ENCODE data around the gene PTPRN2. TPM values are rescaled to one million over a fixed set of nuclear protein-coding genes. Genes with fewer than 3 reads are reported as not detected.
"Not testable (repeated sequence)": the region's sequence is repeated elsewhere in the genome, so short reads cannot be mapped to it uniquely, and the experiment has no call there.

The PTPRN2 gene
- total RNA-seq, 2 donors from 2014 or later: 30.3 to 40.7 TPM

DNA sequence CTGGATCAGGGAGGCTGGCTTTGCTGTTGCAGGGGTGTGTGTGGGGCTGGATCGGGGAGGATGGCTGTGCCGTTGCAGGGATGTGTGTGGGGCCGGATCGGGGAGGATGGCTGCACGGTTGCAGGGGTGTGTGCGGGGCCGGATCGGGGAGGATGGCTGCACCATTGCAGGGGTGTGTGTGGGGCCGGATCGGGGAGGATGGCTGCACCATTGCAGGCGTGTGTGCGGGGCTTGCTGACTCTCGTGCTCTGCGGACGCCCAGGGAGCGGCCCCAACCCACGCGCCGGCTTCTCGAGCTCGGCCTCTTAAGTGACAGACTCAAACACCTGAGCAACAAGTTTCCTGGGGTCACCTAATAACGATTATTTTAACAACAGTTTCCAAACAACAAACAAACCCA, 732.6 kb downstream of the PTPRN2 start:
- ATAC-seq (no peak), DNase-seq (no peak)
- intact Hi-C loops (cut with DNase I, micrococcal nuclease): no loop called here

DNA sequence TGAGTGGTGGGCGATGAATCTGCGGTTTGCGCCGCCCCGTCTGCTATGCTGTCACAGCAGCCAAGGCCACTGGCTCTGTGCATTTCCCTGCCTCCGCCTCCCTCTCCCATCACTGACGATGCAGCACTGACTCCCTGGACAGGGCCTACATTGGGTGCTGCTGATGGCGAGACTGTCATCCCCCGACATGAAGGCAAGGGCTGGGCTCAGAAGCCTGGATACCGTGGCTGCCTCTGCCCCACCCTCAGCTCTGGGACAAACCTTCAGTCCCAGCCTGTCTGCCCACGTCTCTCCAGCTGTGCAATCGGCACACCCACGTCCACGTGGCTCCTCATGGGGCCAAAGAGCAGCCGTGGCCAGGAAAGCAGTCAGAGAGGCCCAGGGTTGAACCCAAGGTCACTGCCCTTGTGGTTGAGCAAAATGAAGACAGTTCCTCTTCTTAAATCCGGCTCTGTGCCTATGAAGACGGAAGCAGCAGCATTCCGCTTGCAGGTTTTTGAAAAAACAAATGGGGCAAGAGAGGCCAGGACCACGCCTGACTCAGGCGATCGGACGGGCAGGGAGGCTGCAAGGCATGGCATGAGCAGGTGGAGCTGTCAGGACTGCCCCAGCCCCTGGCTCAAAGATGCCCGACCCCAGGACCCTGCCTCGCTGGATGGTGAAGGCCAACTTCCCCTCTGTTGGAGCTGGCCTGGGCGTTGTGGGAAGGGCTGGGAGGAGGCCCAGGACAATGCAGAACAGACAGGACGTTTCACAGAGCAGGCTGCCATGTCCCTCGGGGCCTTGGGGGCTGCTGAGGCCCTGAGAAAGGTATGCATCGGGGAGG, 733.3 kb downstream of the PTPRN2 start:
- DNase-seq: peak; percentile 52 to 66
- intact Hi-C loops (cut with DNase I, micrococcal nuclease): no loop called here
- ATAC-seq: peak; percentile 72

DNA sequence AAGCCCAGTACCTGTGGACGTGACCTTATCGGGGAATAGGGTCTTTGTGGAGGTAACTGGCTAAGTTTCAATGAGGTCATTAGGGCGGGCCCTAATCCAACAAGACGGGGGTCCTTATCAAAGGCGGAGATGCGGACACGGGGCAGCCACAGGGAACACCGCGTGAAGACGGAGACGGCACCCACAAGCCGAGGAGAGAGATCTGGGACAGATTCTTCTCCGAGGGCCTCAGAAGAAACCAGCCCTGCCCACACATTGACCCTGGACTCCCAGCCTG, 733.9 kb downstream of the PTPRN2 start:
- ATAC-seq: no peak
- intact Hi-C loops (cut with DNase I, micrococcal nuclease): no loop called here

DNA sequence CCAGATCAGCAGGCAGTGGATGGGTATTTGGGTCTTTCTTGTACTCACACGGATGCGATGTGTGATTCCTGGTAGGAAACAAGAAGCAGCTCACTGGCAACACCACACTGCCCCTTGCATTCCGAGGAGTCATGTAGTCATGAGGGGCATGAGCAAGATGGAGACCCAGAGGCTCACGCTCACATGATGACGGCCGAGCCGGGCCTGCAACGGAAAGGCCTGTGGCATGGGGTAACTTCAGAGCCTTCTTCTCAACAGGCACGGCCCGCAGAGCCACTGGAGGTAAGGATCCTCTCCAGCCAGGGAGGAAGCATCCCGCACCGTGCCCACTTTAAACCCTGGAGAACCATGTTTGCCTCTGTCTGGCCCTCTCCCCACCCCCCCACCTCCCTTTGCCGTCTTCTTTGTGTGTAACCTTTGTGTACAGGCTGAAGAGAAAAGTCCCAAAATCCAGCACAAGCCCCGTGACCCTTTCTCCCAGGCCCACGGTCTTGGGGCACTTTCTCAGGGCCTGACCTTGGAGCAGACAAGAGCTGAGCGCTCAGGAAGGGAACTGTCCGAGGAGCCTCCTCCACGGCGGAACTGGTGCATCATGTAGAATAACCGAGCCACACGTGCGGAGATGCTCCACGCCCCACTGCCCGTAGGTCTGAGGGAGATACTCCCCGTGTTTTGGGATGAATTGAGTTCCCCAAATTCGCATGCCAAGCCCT, 734.4 kb downstream of the PTPRN2 start:
- ATAC-seq (no peak), DNase-seq (no peak)
- intact Hi-C loops (cut with DNase I, micrococcal nuclease): no loop called here

More for the DNA sequence above, 733.9 kb downstream of the PTPRN2 start:
- no peak for DNase-seq

DNA sequence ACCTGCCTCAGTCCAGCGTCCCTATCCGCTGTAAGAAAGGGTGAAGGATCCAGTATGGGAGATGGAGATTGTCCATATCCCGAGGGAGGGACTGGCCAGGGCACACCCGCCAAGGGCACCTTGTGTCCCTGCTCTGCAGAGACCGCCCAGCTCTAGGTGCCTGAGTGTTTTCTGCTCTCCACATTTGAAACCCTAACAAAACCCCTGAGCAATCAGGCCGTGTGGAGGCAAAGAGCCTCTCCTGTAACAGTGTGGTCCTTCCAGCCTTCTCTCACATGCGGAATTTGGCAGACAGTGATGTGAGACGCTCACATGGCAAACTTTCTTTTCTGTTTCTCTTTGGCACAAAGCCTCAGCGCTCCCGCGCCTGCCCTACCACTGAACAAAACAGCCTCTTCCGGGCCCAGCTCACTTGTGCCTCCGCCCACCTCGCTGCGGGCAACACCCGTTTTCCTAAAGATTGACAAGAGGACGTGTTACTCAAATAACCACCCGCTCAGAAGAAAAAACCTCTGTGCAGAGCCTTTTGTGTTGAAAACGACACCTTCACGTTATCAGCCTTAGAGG, 736.0 kb downstream of the PTPRN2 start:
- peak; percentile 89 for ATAC-seq
- peak; percentile 67 to 72 for DNase-seq
- intact Hi-C loops (cut with DNase I, micrococcal nuclease): no loop called here

DNA sequence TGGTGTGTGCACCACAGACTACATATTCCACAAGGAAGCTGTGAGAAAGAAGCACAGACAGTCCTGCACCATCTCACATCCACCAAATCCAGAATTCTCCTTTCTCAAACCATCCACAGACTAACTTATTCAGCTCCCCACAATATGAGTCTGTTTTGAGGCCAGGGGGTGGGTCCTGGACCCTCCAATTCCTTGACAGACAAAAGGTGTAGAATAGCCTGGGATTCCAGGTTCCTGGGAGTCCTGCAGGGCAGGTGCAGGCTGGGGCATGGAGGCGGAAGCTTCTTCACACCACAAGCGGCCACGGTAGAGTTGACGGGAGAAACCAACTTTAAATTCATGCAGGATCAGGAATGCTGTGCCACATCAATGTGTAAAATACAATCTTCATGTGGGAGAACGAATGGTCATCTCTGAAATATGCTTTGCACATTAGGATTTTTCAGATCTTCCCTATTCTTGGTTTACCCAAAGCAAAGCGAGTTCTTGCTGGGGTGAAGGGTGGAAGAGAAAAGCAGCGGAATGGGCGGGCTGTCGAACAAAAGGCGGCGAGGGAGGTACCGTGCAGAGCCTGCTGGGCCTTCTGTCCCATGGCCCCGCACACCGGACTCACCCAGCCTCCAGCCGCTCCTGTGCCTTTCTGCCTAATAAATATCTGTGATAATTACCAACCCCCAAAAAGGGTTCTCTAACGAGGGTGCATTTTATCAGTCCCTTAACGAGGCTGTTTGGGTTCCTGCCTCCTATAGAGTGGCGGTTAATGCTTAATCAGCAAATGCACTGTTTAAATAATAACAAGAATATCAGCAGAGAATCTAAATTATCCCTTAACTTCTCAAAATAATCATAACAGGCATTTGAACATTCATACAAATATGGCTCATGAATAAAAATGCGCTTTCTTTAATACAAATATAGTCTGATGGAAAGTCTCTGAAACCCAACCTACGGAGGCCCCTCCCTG, 736.9 kb downstream of the PTPRN2 start:
- DNase-seq (no peak), ATAC-seq (no peak)
- intact Hi-C loops (cut with DNase I, micrococcal nuclease): no loop called here

DNA sequence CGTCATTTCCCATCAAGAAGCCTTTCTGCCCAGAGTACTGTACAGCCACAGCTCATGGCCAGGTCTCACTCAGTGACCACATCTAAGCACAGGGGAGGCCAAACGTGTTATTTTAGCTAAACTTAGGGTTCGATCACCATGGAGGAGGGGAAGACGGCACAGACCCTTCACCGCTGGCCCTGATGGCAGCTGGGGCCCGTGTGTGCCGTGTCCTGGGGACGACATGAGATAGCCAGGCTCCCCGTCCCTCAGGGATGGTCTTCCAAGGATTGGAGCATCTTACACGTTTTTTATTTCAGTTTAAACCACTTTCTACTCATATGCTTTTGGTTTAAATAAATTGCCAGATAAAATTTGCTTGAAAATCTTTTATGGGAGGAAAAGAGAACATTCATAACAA, 737.9 kb downstream of the PTPRN2 start:
- no peak for DNase-seq
- intact Hi-C loops (cut with DNase I, micrococcal nuclease): no loop called here
- ATAC-seq: no peak

DNA sequence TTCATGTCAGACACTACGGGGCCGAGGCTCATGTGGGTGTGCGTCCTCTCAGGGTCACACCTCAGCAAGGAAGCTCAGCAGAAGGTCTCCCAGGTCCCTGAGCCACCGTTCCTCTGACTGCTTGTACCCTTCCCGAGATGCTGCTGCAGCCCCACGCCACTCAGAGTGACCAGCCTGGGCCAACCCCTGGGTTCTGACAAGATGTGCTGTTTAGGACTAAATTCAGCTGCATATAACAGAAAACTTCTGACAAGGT, 738.4 kb downstream of the PTPRN2 start:
- intact Hi-C loops (cut with DNase I, micrococcal nuclease): no loop called here
- DNase-seq (no peak), ATAC-seq (no peak)

DNA sequence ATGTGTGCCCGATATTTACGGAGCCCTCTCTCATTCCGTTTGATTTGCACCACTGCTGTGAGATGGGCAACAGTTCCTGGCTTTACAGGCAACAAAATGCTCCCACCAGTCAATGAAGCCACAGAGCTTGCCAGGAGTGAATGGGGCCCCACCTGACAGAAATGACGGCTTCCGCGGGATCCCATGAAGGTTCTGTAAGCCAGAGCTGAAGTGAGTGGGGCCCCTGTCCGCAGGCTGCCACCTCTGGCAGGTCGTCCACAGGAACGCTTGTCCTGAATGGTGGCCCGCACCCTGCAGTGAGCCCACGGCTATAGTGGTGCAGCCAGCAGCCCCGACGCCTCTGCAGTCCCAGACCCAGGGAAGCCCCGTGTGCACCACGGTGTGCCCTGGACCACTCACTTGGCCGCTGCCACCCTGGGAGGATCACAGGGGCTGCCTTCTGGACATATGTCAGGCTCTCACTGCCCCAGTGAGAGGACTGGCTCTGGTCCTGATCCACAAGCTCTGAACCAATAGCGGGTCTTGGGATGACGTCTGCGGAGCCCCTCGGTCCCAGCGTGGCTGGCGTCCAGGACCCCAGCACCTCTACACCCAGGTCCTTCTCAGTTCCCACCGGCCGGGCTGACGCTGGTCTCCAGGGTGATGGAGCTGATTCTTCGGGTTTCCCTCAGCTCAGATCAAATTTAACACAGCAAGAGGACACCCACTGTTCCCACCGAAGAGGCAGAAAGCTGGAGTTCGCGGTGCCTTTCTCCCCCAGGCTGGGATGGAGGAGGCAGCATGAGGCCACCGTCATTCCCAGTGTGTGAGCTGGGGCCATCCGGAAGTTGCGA, 738.9 kb downstream of the PTPRN2 start:
- ATAC-seq (no peak), DNase-seq (no peak)
- intact Hi-C loops (cut with DNase I, micrococcal nuclease): no loop called here

DNA sequence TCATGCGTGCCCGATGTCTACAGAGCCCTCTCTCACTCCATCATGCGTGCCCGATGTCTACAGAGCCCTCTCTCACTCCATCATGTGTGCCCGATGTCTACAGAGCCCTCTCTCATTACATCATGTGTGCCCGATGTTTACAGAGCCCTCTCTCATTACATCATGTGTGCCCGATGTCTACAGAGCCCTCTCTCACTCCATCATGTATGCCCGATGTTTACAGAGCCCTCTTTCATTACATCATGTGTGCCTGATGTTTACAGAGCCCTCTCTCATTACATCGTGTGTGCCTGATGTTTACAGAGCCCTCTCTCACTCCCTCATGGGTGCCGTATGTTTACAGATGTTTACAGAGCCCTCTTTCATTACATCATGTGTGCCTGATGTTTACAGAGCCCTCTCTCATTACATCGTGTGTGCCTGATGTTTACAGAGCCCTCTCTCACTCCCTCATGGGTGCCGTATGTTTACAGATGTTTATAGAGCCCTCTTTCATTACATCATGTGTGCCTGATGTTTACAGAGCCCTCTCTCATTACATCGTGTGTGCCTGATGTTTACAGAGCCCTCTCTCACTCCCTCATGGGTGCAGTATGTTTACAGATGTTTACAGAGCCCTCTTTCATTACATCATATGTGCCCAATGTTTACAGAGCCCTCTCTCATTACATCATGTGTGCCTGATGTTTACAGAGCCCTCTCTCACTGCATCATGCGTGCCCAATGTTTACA, 739.7 kb downstream of the PTPRN2 start:
- DNase-seq; intact Hi-C loops (cut with DNase I, micrococcal nuclease); ATAC-seq: not testable (repeated sequence)

DNA sequence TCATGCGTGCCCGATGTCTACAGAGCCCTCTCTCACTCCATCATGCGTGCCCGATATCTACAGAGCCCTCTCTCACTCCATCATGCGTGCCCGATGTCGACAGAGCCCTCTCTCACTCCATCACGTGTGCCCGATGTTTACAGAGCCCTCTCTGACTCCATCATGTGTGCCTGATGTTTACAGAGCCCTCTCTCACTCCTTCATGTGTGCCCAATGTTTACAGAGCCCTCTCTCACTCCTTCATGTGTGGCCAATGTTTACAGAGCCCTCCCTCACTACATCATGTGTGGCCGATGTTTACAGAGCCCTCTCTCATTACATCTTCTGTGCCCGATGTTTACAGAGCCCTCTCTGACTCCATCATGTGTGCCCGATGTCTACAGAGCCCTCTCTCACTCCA, 740.9 kb downstream of the PTPRN2 start:
- DNase-seq; intact Hi-C loops (cut with DNase I, micrococcal nuclease); ATAC-seq: not testable (repeated sequence)

DNA sequence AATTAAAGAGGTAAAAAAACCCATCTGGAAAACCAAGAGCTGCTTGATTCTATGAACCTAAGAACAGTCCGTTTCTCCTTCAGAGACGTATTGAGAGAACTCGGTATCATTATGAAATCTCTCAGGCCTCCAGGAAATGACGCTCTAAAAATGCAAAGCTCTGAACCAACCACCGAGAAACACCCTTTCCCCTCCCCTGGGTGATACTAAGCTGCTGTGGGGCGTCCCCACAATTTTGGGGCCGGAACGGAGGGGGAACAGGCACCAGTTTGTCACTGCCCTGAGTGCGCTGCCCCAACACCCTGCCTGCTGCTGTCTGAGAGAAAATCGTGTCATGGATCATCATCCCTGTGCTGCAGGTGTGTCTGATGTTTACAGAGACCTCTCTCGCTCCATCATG, 741.4 kb downstream of the PTPRN2 start:
- no peak for DNase-seq
- no peak for ATAC-seq
- intact Hi-C loops (cut with DNase I, micrococcal nuclease): no loop called here

DNA sequence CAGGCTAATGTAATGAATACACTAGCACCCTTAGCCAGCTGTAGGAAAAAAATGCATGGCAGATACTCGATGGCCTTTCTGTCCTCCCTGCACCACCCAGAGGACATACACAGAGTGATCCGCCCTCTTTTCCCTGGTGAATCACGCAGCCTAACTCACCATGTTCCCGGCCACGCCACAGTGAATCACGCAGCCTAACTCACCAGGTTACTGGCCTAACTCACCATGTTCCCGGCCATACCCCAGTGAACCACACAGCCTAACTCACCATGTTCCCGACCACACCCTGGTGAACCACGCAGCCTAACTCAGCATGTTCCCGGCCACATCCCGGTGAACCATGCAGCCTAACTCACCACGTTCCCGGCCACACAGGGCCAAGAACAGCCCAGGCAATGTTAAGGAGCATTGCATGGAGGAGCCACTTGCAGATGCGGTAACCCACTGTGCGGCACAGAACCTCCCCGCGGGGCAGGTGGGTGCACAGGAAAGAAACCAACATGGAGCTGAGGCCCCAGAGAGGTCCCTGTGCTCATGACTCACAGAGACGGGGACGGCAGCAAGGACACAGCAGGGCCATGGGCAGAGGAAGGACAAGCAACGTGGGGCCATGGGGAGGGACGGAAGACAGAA, 742.3 kb downstream of the PTPRN2 start:
- ATAC-seq (no peak), DNase-seq (no peak)
- intact Hi-C loops (cut with DNase I, micrococcal nuclease): no loop called here

DNA sequence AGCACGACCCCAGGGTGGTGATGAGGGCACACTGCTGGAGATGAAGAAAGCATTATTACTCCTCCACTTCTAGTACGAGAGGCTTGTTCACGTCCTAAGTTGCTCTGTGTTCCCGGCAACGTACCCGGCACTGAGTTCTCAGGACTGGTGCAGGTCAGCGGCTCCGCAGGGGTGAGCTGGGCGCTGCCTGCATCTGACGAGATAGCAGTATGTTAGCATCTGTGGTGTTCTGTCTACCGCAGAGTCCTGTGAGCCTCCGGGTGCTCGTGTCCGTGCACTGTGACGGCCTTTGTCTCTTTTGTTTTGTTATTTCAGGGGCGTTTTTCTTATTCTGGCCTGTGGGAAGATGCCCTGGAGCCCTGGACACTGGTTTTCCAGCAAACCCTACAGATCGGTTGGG, 743.0 kb downstream of the PTPRN2 start:
- intact Hi-C loops (cut with DNase I, micrococcal nuclease): no loop called here
- ATAC-seq (no peak), DNase-seq (no peak)

DNA sequence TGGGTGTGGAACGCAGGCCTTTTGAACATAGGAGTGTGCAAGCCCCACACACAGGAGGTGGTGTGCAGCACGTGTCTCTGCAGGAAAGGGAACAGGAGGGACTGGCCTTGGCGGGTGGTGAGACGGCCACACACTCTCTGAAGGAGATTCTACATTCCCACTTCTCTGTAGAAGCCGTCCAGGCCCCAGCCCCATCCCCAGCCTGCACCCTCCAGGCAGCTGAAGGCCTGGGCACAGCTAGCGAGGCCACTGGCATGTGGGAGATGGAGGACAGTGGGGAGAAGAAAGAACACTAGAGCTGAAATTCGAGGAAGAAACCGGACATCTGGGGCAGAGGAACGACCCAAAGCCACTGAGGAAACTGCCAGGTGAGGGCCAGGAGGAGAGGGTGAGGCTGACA, 743.5 kb downstream of the PTPRN2 start:
- ATAC-seq (no peak), DNase-seq (no peak)
- intact Hi-C loops (cut with DNase I, micrococcal nuclease): no loop called here

DNA sequence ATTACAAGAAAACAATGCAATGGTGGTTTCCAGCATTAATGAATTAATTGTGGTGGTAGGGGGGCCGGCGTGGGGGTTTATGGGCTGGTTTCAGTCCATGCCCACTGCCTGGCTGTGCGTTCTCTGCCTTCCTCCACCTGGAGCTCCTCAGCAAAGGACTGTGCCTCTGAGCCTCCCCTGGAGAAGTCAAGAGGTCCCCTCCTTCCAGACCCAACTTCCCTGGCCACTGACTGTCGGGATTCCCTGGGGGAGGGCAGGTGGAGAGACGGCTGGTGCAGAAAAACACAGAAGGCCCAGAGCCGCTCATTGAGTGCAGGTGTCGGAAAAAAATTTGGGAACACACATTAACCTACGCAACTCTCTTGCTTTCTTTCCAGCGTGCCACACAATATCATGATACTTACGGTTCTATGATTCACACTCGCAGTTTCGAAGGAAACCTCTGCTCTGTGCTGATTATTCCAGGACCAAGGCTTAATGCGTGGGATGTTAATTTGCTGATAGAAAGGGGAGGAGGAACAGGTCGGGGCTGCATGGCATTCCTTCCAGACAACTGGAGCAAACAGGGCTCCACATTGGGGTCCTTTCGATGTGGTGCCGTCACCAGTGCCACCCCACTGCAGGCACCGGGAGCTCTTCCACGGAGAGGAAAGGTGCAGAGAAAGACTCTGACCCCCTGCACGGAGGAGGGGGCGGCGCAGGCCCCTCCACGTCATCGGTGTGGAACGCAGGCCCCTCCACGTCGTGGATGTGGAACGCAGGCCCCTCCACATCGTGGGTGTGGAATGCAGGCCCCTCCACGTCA, 744.1 kb downstream of the PTPRN2 start:
- DNase-seq (no peak), ATAC-seq (no peak)
- intact Hi-C loops (cut with DNase I, micrococcal nuclease): no loop called here
